Hematopoietic multipotent progenitor cell treated with erythropoietin and hydrocortisone succinate and interleukin-3 and kit ligand, for 6 days (in vitro differentiated cells): Measurements from ENCODE around the gene PRR5L.

ENCODE experiments used
- DNase-seq: peaks from one replicate; pipeline ENCODE4 v3.0.0-alpha.2; 2015

PRR5L gene

DNA sequence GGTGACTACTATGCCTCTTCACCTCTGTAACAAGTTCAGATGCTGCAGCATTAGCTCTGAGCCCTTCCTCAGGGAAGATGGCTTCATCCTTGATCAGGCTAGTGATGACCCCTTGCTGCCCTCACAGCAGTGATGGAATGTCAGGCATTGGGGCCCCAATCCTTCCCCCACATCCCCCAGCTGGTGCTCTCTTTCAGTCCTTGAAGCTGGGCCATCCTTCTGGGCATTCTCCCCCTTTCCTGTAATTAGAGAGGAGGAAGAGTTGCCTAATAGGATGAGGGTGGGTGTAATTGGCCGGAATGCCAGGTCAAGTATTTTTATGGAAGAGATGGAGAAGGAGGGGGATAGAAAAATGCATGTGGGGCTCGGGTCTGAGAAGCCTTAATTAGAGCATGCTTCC, 151.4 kb downstream of the PRR5L start:
- no peak for DNase-seq

DNA sequence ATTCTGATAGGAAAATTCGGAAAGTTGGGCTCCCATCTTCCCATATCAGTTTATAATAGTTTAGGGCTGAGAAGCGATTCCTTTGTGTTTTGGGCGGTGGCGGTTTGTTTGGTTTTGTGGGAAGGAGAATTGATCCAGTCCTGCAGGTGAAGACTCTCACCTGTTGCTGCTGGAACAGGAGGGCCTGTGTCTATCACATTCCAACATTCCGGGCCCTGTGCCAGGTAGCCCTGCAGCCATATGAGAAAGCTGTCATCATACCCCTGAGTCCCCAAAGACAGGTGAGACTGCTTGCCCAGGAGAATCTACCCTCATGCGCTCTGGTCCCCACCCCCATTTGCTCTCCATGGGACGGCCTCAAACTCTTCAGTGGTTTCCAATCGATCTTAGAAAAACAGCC, 151.9 kb downstream of the PRR5L start:
- DNase-seq, result no peak

DNA sequence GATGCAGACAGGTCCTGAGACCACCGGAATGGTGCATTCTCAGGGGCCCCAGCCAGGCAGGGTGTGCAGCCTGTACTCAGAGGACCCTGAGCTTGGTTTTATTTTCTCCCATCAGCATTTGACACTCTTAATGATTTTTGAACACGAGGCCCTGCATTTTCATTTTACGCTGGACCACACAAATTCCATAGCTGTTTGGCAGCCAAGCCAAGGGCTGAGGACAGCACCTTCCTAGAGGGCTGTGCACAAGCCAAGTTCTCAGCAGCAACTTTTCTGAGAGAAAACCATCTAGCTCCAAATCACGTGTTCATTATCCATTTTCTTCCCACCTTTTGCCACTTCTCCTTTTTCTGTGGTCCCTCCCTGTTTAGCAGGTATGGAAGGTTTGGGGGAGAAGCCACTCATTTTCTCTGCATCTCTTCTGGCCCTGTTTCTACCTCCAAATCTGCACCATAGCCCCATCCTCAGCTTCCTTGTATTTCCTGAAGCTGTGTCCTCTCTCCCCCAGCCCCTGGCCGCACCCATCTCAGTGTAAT, 153.5 kb downstream of the PRR5L start:
- no peak for DNase-seq

DNA sequence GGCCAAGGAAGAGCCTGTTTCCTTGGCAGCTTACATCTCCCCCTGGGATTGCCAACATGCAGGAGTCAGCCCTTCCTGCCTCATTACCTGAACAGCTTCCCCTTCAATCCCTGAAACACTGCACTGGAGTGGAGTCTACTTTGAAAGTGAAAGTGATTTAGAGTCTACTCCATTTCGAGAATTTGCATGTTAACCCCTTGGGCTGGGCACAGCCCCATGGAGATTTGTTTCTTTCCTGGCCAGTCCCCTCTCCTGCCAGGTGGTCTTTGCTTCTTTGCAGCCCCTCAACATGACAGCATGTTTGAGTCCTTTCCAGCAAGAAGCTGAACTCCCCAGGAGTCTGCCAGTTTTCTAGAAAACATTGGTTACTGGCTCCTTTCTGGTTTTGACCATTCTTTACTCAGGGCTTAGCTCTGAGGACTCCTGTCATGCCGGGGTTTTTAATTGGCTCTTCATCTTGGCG, 154.1 kb downstream of the PRR5L start:
- DNase-seq, result no peak

DNA sequence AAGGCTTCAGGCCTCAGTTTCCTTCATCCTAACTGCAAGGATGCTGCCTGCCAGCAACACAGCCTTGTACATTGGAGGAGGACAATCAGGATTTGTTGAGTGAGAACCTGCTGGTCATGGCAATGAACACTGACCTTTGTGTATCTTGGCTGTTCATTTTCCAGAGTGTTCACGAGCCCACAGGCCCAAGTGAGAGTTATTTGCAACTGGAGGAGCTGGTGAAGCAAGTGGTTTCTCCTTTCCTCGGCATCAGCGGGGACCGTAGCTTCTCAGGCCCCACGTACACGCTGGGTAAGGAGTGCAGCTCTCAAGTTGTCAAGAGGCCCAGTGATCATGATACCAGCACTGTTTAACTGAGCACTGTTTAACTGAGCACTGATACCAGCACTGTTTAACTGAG, 155.0 kb downstream of the PRR5L start:
- no peak for DNase-seq

DNA sequence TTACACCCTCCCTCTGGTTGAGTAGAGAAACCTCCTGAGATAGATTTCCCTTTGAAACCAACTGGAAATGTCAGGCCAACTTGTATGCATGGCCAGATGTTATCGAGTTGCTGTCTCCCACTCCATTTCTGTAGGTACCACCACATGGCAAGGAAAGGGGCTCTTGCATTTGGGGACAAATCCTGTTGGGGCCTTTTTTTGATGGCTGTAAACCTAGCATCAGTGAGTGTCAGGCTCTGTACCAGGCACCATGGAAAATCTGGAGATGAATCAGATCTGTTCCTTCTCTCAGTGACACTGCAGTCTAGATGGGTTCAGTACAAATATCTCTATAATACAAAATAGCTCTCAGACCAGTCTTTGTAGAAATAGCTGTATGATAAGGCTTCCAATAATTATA, 155.6 kb downstream of the PRR5L start:
- no peak for DNase-seq

DNA sequence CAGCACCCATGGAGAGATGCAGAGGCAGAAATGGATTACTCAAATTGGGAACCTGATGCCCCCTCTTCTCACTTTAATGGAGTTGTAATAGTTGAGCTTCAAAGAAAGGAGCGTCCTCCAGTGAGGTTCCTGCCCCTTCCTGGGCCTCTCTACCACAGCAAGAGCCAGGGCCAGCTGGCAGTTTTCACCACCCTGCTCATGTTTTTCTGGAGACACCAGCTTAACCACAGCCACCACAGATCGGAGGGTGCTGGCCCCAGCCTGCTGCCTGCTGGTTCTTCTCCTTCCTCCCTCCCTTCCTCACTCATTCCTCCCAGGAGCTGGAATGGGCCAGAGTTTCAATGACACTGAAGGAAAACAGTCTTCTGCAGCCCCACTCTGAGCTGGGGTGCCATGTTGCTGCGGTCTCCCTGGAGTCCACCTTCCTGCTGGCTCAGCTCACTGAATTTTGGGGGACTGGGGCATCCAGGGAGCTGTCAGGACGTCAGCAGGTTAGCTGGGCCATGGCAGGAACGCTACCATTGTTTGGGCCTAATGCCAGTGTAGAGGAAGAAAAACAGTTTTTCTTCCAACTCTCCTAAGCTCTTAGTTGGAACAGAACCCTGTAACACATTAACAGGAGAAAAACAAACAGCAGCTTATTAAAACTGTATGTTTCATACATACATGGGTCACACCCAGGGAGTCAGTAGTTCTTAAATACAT, 156.3 kb downstream of the PRR5L start:
- peak; percentile 82 for DNase-seq

DNA sequence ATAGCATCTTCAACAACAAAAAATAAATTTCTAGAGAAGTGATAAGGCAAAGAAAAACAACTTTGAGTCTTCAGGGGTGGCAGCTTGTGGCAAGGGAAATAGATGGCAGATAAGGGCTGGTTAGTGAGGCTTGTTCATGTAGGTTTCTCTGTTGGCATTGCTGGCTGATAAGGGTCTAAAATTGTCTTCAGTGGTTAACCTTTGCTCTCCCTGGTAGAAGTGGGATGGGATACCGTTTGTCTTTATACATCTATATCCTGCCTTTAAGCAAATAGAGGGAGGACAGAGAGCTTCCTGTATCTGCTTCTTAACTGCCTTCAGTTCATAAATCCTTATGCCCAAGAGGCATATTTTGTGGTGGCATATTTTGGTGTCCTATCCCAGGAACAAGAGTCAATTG, 156.9 kb downstream of the PRR5L start:
- DNase-seq, result peak; percentile 85

DNA sequence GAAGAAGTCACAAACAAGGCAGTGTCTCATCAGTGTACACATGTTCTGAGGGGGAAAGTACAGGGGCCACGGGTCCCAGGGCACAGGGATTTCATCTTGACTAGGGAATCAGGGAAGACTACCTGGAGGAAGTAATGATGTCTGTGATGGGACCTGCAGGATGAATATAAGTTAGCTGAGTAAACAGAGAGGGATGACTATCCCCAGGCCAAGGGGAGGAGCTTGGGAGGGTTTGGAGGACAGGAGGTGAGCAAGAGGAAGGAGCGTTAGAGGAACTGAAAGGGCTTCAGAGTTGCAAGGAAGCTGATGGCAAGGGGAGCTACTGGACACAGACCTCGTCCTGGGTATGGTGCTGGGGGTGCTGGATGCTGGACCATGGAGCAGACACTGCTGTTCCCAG, 157.6 kb downstream of the PRR5L start:
- DNase-seq, result peak; percentile 25

DNA sequence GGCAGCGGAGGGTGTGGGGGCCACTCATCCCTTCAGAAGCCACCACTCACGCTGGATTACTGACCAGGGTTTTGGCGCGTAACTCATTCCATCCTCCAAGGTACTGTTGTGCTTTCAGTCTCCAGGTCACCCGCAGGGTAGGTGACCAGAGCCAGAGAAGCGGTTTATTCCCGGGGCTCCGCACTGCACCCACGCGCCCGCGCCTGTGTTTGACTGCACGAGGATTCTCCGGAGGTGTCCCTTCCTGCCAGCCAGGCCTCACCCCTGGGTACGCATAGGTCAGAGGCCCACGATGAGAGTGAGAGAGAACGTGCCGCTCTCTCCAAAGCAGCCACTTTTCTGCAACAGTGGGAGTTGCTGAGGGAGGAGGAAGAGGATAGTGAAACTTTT, 158.5 kb downstream of the PRR5L start:
- DNase-seq, result no peak

DNA sequence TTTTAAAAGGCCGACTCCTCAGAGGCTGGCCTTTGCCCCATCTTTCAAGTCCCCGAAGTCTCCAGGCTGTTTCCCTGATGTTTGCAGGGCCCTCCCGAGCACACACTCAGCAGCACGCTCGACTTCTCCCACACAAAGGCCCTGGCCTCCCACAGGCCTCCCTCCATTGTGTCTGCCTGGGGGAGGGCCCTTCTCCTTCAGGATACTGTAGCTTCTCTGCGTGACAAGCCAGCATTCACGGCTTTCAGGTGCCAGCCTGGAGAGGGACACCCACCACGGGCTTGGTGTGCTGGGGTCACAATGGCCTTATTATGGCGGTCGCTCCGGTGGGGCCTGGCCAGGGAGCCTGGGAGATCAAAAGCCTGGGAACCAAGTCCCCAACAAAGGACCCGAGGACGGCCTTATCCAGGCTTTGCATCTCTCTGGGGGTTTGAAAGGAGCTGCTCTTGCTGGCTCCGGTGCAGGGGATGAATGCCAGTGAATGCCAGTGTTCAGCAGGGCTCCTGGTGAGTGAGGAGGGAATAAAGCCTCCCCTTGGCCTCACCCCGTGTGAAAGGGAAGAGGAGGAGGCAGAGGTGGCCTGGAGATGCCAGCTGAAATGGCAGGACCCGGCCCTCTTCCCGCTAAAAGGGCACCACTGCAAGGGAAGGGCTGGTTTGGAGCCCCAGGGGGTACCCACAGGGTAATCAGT, 159.0 kb downstream of the PRR5L start:
- DNase-seq, result no peak

DNA sequence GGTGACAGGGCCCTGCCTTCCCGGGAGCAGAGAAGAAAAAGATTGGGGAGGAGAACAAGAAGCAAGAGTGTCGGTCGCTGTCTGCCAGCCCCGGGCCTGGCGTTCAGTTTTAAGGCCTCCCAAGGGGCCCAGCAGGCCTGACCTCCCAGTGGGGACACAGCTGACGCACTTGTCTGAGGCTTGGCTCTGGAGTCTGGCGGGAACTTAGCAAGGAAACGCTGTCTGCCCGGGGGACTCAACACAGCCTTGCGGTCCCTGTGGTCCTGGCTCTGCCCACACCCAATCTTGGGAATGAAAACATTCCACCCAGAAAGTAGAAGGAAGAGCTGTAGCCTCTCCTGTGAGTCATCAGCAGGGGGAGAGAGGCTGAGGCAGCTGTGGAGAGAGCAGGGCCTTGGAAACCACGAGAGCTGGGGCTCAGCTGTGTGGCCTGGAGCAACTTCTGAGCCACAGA, 159.6 kb downstream of the PRR5L start:
- peak; percentile 13 for DNase-seq

DNA sequence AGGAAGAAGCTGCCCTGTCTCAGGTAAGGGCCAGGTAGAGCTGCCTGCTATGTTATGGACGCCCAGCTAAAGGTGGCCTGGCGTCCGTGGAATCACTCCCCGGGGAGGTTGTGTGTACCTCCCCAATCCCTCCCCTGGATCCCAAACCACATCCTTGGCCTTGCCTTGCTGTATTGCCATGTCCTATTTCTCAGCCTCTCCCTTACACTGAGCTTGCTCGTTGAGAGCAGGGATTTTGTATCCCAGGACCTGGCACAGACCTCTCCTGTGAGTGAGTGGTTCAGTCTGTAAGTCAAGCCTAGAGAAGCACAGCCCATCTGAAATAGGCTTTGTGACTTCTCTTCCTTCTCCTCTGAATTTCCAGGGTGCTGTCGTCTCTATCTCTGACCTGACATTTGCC, 160.1 kb downstream of the PRR5L start:
- DNase-seq, result no peak

DNA sequence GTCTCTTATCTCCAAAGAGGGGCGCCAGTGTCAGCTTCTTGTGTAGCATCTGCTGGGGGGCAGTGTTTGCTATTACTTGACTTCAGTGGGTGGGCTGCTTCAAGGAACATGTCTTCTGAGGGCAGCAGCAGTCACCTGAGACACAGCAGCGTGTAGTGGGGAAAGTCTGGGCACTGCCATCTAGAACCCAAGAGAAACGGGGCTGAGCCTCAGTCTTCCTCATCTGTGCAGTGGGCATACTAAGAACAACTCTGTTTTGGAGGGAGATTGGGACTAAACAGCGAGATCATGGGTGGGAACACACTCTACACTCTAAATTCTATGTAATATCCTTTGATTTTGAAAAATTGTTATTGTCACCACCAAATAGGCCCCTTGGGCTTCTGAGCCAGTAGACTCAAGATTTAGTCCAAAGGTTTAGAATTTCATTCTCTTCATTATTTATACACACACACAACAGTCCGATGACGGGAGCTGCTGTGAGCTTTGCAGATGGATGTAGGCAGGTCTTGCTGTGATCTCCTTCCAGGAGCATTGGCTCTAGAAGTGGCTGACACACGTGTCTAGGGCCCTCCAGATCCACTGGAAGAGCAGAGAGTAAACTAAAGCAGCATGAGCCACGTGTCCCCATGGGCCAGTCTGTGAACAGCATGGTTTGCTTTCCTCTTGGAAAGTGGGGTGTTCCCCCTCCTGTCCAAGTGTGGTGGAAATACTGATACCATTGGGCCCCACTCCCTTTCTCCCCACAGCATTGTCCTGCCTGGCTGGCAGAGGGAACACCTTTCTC, 162.2 kb downstream of the PRR5L start:
- DNase-seq, result no peak

DNA sequence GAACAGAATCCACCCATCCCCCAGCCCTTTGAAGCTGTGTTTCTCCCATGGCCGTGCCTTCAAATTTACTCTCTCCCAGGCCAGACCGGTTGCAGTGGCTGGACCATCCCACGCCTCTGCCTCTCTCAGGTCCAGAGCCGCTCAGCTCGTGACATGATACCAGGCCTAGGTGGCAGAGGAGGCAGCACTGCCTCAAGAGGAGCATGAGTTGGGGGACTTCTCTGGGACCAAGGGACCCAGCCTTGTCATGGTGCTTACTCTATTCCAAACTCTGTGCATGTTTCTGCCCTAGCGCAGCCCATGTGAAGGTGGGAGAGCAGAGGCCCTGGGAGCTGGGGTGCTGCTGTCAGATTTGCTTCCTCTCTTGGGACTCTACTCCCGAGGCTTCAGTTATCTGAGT, 163.0 kb downstream of the PRR5L start:
- no peak for DNase-seq

DNA sequence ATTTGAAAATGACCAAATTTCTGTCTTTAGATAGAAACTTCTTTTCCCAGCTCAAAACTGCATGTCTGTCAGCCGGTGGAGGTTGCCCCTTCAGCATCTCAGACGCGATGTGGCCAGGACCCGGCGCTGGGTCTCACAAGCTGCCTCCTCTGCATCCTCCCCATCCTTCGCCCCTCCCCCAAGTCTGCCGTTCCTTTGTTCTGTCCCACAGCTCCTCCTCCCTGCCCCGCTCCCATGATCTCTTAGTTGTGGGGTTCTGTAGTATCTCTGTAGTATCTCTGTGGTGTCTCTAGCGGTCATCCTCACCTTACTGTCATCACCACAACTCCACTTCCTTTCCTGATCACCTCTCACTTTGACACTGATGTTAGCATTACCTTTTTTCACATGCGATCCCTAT, 164.1 kb downstream of the PRR5L start:
- DNase-seq, result no peak

DNA sequence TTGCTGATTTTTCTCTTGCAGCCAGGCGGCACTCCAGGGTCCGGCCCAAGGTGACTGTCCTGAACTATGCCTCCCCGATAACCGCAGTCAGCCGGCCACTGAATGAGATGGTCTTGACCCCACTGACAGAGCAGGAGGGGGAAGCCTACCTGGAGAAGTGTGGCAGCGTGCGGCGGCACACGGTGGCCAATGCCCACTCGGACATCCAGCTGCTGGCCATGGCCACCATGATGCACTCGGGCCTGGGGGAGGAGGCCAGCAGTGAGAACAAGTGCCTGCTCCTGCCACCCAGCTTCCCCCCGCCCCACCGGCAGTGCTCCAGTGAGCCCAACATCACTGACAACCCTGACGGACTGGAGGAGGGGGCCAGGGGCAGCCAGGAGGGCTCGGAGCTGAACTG, 166.2 kb downstream of the PRR5L start:
- no peak for DNase-seq

DNA sequence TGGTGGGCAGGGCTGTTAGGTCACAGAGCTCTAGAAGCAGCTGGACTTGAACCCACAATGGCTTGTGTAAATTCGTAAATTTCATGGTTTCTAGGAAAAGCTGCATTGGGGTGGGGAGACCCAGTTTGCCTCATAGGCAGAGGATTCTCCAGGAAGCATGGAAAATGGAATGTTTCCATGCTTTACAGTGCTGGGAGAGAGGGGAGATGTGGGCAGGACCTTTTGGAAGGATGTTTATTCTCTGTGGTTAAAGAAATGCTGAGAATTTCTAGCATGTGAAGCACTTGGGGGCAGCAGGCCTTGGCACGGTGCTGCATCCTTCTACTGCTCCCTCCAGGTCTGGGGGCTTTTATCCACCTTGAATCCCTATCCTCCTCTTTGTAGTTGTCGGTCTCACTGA, 167.7 kb downstream of the PRR5L start:
- DNase-seq, result no peak

DNA sequence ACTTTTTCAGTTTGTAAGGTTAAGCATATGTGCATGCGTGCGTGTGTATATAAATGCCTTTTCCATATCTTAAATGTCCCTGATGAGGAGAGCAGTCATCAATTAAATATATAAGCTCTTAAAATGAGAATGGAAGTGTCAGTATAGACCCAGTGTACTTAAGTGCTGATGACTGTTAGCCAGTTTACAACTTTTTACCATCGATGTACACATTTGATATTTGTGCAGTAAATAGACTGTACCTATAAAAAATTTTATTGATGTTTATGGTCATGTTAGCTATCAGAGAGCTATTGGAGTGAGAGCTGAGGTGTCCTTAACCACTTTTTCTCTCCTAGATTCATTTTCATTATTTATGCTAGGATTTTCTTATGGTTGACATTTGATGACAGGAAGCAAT, 168.6 kb downstream of the PRR5L start:
- DNase-seq, result no peak

DNA sequence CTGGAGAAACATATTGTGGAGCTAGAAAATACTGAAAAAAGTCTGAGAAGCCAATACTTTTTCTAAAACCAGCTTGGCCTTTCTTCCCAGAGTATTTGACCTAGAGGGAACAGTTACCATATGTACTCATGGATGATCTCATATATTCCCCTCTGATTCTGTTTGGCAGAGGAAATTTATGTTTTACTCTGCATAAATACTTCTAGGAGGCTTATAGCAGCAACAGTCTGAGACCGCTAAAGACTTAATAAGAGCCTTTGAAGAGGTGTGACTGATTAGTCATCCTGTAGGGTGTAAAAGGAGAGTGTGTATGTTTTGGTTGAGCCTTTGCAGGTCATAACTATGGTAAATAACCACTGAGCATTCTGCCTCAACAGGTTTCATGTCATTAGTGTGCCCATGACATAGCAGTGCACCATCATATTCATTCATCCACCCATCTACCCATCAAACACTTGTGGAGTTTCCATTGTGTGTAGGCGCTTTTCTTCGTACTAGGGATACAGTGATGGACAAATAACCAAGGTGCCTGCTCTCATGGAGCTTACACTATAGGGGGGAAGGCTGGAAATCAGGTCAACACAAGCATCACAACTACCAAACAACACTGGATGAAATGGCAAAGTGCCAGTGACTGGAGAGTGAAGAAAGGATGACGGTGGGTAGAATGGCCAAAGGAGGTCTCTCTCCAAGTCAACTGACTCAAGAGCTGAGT, 169.5 kb downstream of the PRR5L start:
- DNase-seq, result no peak

DNA sequence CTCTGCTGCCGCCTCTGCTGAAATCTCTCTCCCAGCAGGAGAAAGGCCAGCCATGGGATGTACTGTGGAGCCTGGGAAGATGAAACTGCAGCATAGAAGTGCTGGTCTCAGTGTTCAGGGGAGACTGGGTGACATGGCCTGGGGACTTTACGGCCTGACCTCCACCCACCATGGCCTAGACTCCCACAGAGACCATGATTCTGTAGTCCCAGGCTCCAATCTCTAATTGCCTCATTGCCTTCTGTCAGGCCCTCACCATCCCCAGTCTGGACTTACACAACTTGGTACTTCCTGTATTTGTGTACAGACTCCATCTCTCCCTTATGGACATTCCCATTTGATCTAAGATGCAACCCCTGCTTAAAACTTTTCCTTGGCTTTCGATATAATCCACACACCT, 170.9 kb downstream of the PRR5L start:
- DNase-seq, result no peak

DNA sequence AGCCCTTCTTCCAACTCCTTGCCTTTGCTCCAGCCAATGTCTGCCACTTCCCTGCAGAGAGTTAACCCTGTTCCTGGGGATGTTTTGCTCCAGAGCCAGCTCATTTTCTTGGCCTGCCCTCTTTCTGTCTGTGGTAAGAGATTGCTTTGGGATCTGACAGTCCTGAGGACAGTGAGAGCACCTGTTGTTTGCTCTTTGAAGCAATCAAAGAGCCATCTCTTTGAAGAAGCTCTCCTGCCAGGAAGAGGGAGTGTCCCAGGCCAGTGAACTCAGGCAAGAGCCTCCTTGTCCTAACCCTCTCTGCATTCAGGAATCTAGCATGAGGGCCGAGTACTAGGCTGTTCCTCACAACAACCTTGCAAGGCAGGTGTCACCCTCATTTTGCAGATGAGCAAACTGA, 171.8 kb downstream of the PRR5L start:
- no peak for DNase-seq

DNA sequence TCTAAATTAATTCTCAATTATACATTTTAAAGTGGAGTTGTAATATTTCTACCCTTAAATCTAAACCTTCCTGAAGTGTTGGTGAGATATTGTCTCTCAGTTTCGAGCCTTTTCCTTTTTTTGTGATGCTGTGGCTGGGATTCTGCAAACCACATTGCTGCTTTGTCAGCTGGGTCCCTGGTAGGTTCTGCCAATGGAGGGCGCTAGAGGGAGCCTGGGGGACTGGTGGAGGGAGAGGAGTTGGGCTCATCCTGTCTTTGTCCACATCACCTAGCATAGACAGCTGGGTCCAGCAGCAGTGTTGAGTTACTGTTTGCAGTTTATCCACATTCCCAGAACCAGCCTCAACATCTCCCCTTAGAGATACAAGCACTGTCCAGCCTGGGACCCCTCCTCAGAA, 173.0 kb downstream of the PRR5L start:
- no peak for DNase-seq
